ENCODE results near the gene LRRC27.
"Not testable (repeated sequence)": the region's sequence is repeated elsewhere in the genome, so short reads cannot be mapped to it uniquely, and the experiment has no call there.

Gene LRRC27

DNA sequence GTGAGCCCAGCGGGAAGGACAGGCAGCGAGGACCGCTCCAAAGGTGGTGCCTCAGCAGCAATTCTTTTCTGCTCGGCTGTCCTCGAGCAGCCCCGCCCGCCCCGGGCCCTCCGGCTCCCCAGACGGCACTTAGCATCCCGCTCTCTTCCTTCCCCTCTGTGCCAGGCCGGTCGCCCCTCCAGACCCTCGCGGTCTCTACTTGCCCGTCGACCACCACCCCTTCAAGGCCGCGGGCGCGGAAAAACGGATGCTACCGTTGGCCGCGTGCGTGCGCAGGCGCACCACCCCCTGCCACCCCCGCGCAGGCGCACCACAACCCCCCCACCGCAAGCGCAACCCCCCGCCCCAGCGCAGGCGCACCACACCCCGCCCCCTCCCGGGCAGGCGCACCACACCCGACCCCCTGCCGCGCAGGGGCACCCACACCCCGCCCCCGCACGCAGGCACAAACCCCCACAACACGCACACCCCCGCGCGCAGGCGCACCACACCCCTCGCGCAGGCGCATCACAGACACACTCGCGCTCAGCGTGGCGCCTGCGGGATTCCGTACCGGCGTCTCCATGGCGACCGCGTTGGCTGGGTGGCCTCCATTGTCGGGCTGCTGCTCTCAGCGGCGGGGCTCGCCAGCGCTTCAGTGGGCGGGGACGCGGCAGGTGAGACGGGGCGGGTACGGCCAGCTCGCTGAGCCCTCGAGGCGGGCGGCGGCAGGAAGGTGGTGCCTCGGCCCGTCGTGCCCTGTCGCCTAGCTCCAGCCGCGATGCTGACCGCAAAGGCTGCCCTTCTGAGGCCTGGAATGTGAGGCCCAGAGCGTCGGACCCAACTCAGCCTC lies at the start of gene LRRC27:
TSS of gene LRRC27 (plus strand) at position 593 of the 832 bp plus-strand sequence. CDS start 1,332 bp downstream, outside the sequence.
- peak; percentile 100 for DNase-seq (ENCODE audit: low read depth)

DNA sequence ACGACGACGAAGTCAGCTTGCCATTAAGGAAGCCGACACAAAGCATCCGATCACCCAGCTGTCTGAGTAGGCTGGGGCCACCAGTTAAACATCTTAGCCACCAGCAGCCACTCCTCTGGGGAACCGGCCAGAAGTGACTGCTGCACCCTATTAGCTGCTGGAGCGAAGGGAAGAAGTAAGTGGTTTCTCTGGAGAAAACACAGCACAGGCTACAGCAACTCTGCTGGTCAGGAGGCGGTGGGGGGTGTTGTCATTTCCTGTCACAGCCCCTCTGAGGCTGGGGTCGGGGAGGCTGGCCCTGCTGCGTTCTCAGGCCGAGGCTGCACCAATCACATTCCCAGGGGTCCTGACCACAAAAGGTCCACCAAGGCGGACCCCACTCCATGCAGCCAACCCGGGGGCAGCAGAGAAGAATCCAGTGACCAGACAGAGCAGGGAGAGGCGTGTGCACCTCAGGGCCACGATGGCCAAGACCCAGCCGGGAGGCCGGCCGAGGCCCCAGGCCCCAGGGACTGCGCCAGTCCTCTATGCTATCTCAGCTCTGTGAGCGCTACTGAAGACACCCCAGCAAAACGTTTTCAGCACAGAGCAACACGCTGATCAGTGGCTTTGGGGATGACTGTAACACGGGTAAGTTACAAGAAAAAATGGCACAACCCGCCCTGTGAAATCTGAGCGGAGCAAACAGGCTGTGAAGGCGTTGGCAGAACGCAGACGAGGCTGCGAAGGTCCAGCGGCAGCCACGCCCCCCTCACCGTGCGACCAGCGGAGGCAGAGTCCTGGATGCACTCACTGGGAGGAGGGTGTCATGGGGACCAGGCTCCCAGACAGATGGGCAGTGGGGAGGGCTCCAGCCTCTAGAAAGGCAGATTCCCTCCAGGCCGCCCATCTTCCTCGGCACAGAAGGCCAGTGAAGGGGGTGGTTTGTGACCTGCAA lies 49.1 kb upstream of the LRRC27 start:
- DNase-seq (ENCODE audit: low read depth) = no peak

DNA sequence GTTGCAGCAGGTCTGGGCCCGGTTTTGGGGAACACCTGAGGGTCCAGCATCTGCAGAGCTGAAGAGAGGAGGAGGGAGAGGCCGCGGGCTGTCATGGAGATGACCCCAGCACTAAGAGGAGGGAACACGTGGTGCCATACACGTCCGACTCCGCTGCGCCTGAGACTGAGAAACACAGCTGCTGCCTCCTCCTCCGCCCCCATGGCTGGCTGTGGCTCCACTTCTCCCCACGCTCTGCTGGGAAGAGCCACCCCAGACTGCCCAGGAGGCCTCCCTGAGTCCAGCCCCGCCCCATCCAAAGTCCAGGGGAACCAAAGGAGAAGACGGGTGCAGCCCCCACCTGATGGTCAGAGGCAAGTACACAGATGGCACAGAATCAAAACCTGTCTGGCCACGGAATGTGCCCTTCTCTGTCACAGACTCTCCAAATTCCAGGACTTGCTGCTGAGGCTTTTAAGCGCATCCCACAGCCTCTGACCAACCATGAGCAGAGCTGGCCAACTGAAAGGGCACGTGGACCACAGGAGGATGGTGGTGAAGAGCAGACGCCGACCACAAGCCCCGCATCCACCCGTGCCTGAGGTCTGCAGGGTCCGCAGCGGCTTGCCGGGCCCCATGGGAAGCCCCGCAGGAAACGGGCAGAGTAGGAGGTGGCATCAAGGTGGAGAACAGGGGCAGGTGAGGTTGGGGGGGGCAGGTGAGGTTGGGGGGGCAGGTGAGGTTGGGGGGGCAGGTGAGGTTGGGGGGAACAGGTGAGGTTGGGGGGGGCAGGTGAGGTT lies 48.2 kb upstream of the LRRC27 start:
- DNase-seq (ENCODE audit: low read depth) = no peak

DNA sequence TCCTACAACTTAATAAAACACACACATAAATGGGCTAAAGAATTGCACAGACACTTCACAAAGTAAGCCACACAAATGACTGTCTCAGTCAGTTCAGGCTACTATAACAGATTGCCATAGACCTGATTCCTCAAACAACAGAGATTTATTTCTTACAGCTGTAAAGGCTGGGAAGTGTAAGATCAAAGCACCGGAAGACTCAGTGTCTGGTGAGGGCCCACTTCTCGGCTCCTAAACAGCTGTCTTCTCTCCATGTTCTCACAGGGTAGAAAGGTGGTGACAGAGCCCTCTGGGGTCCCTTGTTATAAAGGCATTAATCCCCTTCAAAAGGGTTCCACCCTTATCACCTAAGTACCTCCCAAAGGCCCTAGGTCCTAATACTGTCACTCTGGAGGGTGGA lies 42.6 kb upstream of the LRRC27 start:
- no peak for DNase-seq (ENCODE audit: low read depth)

DNA sequence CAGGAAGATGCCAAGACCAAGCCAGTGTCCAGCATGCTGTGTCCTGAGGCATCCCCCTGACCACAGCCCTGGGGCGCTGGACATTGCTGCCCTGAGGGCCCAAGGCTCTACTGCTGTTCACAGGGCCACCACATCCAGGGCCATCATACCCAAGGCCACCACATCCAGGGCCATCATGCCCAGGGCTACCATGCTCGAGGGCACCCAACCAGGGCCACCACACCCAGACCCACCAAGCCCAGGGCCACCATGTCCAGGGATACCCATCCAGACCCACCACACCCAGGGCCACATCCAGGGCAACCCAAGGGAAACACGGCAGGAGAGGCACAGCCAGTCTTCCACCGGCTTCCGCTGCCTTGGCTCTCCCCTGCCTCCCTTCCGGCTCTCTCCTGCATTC lies 41.4 kb upstream of the LRRC27 start:
- no peak for DNase-seq (ENCODE audit: low read depth)

DNA sequence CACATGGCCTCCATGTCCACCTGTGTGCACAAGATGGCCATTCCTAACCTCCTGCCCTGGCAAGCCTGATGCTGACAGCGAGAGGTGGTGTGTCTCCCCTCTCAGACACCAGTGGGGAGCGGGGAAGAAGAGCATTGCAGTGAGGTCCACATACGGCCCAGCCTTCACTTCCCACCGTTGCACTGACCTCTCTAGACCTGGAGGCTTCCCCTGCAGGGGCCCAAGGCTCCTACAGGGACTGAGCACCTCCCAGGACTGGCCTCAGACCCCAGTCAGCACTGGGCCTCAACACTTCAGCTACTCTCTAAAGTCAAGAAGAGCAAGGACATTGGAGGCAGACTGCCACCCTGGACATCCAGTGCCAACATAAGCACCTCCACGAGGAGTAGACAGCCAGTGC lies 40.2 kb upstream of the LRRC27 start:
- DNase-seq (ENCODE audit: low read depth) = no peak

DNA sequence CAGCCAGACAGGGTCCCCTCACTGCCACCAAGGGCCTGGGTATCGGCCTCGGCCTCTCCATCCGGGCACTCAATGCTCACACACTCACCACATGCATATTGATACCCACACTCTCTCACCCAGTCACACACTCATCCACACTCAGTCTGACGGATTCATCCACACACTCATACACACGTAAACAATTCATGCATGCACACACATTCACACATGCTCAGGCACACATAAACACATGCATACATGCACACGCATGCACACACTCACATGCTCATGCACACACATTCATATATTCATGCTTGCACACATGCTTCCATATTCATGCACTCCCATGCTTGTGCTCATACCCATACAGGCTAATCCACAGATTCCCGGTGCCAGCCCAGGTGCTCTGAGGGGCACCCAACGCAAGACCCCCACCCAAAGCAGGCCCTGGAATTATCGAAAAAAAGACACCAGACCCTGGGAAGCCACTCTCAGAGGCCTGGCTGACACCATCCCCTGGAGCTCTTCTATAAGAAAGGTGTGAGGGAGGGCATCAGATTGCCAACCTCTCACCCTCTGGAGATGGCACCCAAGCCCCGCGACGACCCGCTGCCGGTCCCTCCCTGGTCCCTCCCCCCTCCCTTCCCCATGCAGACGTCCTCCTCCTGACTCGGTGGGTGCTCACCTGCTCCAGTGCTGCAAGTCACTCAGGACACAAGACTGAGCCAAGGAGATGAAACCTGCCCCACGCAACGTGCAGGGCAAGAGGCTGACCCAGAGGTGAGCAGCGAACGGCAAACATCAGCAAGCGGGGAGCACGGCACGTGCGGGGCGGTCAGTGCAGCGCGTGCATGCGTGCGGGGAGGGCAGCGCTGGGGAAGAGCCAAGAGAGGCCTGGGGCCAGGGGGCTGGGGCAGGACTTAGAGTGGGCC lies 39.4 kb upstream of the LRRC27 start:
- no peak for DNase-seq (ENCODE audit: low read depth)

DNA sequence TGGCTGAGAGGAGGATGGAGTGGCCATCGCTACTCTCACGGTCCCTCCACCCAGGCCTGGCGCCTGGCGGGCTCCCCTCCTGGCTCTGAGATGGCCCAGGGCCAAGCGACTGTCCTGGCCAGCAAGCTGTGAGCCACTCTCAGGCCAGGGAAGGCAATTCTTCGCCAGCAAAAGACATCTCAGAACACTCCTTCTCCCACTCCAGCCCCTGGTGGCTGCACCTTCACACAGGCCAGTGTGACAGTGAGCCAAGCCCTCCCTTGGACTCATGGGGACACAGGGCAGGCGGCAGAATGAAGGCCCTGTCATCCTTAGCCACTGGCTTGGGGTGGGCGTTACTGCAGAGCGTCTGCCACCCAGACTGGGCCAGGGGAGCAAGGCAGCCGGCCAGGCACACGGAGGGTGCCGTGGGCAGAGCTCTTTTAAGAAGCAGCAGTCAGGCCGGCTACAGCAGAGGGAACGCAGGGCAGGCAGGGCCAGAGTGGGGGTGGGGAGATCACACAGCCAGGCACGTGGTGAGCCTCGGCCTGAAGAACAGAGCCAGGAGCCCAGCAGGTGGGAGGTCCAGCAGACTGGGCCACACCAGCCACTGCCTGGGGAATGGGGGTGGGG lies 38.7 kb upstream of the LRRC27 start:
- no peak for DNase-seq (ENCODE audit: low read depth)

DNA sequence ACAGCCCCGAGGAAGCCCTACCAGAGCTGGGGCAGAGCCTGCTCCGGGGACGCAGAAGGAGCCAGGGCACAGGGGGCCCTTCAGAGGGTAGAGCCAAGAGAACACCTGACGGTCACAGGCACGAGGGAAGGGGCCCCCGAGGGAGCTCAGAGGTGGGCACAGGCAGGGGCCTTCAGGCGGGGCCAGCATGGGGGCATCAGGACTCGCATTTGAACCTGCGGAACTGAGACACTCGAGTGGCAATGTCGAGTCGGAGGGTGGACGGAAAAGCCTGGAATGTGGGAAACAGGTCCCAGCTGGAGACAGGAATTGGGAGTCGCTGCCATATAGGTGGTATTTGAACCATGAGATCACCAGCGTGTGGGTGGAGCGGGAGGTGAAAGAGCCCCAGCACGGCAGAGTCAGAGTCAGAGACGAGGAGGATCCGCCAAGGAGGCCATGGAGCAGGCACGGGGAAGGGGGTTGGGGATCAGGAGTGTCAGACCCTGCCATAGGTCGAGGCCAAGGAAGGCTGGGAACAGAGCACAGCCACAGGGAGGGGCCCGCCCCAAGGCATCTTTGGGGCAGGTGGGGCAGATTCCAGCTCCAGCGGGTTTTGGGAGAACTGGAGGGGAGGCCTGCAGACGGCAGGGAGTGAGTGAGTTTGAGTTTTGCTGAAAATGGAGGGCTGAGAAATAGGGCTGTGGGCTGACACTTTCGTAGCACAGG lies 38.0 kb upstream of the LRRC27 start:
- no peak for DNase-seq (ENCODE audit: low read depth)

DNA sequence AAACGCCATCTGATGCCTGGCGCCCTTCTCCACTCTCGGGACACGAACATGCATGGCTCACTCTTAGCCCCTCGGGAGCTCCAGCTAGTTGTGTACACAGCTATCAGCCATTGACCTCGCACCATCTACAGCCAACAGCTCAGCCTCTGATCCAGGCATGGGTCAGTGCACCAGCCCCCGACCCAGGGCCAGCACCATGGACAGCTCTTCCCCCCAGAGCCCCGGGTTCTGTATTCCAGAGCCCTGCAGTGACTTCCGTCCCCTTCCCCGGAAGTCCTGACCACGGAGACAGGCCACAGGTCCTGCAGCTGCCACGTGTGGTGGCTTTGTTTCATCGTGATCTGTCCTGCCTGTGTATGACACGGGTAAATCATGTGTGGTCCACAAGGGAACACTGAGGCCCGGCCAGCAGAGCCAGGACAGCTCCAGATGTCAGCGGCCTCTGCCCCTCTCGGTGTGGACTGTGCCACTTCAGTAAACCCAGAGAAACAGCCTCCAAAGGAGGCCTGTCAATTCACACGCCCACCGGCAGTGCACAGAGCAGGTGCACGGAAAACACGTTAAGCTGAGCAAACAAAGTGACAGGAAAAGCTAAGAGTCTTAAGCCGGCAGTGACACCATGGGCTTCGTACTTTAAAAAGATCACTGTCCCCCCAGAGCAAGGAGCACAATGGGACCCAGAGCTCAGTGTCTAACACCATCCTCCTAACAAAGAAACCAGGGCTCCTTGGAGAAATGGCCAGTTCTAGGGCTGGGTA lies 37.3 kb upstream of the LRRC27 start:
- DNase-seq (ENCODE audit: low read depth) = no peak

DNA sequence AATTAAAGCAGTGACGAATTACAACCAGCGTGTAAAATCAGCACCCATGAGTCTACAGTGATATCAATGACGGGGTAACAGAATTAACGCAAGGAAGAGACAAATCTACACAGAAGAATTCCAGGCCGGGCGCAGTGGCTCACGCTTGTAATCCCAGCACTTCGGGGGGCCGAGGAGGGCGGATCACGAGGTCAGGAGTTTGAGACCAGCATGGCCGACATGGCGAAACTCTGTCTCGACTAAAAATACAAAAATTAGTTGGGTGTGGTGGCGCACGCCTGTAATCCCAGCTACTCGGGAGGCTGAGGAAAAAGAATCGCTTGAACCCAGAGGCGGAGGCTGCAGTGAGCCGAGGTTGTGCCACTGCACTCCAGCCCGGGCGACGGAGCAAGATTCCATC lies 36.5 kb upstream of the LRRC27 start:
- not testable (repeated sequence) for DNase-seq (ENCODE audit: low read depth)

DNA sequence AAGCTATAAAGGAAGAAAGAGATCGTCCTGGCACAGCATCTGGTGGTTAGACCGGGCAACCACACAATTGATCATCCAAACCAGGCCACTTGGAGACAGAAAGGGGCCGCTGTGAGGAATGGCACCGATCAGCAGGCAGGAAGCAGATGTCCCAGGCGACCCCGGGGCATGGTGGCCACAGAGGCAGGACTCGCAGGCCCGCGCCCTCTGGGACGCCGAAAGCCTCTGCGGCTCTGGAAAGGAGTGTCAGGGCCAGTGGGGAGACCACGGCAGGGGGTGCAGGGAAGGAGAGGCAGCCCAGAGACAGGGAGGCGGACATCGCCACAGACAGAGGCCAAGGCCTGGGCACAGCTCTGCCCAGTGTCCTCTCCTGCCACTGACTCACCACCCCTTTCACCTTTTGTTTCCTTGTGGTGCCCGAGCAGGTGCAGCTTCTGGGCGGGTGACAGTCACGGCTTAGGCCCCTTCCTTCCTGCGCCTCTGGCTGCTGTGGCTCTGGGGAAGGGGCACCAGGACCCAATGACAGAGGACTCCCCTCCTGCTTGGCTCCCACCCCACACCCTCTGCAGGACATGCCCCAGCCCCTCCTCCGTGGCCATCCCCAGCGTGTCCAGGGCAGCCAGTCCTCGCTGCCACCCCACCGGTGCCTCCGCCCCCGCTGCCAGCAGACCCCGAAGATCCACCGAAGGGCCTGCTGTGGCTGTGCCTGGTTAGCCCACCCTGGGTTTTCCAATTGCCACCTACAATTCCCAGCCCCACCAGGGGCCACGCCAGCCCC lies 35.1 kb upstream of the LRRC27 start:
- no peak for DNase-seq (ENCODE audit: low read depth)

DNA sequence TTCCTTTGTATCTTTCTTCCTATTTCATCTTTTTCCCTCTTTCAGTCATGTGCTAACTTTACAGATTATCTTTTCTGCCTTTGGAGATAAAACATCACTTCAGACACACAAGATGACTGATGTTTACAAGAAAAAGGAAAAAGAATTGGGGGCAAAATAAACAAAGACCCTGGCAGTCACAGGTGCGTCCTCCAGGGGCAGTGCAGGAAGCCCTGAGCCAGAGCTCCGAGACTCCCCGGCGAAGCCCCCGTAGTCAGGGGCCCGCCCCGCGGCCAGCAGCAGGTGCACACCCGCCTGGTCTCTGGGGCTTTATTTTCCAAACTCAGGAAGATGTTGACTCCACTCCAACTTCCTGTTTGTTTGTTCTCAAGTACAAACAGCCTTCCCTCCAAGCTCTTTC lies 34.5 kb upstream of the LRRC27 start:
- no peak for DNase-seq (ENCODE audit: low read depth)

DNA sequence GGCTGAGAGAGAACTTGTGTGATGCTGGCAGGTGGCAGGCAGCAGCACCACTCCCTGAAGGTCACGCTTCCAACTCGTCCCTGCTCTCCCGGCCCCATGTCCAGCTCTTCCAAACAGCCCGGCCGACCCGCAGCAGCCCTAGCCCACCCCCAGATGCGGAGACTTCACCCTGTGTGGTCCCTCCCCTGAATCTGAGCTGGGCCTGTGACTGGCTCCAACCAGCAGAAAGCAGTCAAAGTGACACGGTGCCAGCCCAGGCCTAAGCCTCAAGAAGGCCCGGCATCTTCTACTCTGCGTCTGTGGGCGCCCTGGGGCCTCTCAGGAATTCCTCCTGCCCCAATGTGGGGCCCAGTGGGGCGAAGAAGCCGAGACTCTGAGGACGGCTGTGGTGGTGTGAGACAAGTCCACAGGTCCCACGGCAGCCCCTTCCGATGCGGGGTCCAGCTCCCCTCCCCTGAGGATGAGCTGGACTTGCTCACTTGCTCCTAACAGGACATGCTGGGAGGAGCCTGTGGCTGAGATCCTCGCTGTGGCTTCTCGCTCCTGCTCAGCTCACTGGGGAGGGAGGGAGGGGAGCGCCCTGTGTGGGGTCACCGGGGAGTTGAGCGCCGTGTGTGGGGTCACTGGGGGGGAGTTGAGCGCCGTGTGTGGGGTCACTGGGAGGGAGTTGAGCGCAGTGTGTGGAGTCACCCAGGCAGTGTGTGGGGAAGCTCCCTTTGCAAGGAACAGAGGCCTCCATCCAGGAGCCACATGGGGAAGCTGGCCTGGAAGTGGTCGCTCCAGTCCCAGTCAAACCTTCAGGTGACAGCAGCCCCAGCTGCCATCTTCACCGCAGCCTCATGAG lies 33.7 kb upstream of the LRRC27 start:
- no peak for DNase-seq (ENCODE audit: low read depth)

DNA sequence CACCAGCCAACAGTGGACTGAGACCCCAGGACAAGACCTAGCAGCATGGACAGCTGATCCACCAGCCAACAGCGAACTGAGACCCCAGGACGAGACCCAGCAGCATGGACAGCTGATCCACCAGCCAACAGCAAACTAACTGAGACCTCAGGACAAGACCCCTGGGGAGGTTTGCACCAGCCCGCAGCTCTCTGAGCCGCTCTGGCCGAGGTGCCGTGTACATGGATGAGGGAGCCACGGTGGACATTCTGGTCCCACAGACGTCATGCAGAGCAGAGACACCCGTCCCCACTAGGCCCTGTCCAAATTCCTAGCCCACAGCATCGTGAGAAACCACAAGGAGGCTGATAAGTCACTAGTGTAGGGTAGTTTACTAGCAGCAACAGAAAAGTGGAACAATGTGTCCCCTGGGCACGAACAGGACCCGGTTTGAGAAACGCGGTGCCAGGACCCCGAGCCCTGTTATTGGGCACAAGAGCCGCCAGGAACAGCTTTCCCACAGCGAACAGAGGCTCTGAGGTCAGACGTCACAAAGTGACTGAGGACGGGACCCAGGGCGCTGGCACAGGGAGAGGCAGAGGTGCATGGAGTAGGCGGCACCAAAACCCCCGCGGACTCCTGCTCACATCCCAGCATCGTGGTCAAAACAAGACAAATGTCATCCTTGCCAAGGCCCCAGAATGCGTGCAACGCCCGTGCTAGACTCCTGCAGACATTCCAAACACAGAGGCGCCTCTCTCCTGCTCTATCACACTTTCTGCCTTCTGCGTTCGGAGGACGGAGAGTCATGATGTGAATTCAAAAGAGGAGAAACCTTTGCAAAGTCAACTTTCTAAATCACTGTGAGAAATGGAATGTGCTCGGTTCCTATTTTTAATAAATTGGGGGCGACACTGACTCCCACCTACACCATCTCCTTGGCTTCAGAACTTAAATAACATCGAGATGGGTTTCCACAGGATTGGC lies 32.3 kb upstream of the LRRC27 start:
- DNase-seq (ENCODE audit: low read depth) = no peak

DNA sequence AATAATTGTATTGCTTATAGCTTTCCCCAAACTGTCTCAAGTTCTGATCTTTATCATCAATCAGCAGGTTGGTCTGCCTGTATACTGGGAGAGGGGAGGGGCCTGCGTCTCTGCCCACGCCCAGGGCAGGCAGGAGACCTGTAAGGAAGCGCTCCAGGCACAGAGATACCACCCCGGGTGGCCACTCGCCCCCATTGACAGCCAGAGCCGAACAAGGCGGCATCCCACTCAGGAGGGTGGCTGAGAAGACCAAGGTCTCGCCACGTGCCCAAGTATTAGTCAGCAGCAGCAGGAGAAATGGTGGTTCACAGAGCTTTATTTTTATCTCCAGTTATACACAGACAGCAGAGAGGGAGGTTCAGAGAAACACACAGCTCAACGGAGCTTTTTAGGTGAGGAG lies 31.4 kb upstream of the LRRC27 start:
- DNase-seq (ENCODE audit: low read depth) = no peak

All from stimulated activated CD8-positive, alpha-beta memory T cell treated with anti-CD3 and anti-CD28 coated beads, Interleukin-12 subunit alpha, Interleukin-12 subunit beta, amount 100 ng/mL, for 4 hours (primary cell).